ENCODE data around the gene TARS2. TPM values are rescaled to one million over a fixed set of nuclear protein-coding genes. Genes with fewer than 3 reads are reported as not detected.

Gene TARS2
- total RNA-seq, 1 donor from 2014 or later = 32.2 TPM

GRCh38 chr1:150466964-150467363, 20.3 kb upstream of the TARS2 start:
- Histone ChIP-seq H3K27me3 (ENCODE audit: low read depth) (no peaks in the 10 kb centered on the region), H3K27ac (replicated peaks) (no peak overlapping the region), H3K4me1 (peaks cover 25% of the 10 kb centered on the region), H3K36me3 (peaks cover 68% of the 10 kb centered on the region), H3K9me3 (replicated peaks) (no peaks in the 10 kb centered on the region), H3K4me3 (no peak overlapping the region)
- intact Hi-C loops (cut with micrococcal nuclease) = no loop called here
- TF ChIP-seq CTCF (IDR thresholded peaks at IDR 0.05; ENCODE audit: borderline replicate concordance) = no peak
- DNase-seq = no peak

- TF ChIP-seq CTCF (IDR thresholded peaks at IDR 0.05; ENCODE audit: borderline replicate concordance) = no peak
- H3K9me3 ChIP-seq (replicated peaks) = no peaks in the 10 kb centered on the region
- peaks cover 69% of the 10 kb centered on the region for H3K36me3 ChIP-seq
- intact Hi-C loops (cut with micrococcal nuclease) = no loop called here
- no peaks in the 10 kb centered on the region for H3K27me3 ChIP-seq (ENCODE audit: low read depth)
- no peak overlapping the region for H3K4me3 ChIP-seq
- no peak for DNase-seq
- H3K4me1 ChIP-seq = peaks cover 43% of the 10 kb centered on the region
- H3K27ac ChIP-seq (replicated peaks) = peak overlapping the region; percentile 58
These were observed 17.9 kb upstream of the TARS2 start for GRCh38 chr1:150469291-150469690.

GRCh38 chr1:150472601-150473200, 14.5 kb upstream of the TARS2 start:
- intact Hi-C loops (cut with micrococcal nuclease) = loop anchor here (10.0 kb wide), 1 partner anchor 52 kb away; no protein-coding TSS in a partner anchor
- H3K4me1 ChIP-seq = peaks cover 73% of the 10 kb centered on the region
- H3K27ac ChIP-seq (replicated peaks) = peak overlapping the region; percentile 80
- peaks cover 39% of the 10 kb centered on the region for H3K36me3 ChIP-seq
- H3K9me3 ChIP-seq (replicated peaks) = no peaks in the 10 kb centered on the region
- DNase-seq = no peak
- TF ChIP-seq CTCF (IDR thresholded peaks at IDR 0.05; ENCODE audit: borderline replicate concordance) = no peak
- H3K27me3 ChIP-seq (ENCODE audit: low read depth) = no peaks in the 10 kb centered on the region
- H3K4me3 ChIP-seq = no peak overlapping the region

GRCh38 chr1:150473659-150474058, 13.6 kb upstream of the TARS2 start:
- no peaks in the 10 kb centered on the region for H3K27me3 ChIP-seq (ENCODE audit: low read depth)
- no peak overlapping the region for H3K4me3 ChIP-seq
- H3K4me1 ChIP-seq = peaks cover 83% of the 10 kb centered on the region
- no peak for TF ChIP-seq CTCF (IDR thresholded peaks at IDR 0.05; ENCODE audit: borderline replicate concordance)
- intact Hi-C loops (cut with micrococcal nuclease) = loop anchor here (10.0 kb wide), 1 partner anchor 51 kb away; no protein-coding TSS in a partner anchor
- H3K27ac ChIP-seq (replicated peaks) = peak overlapping the region; percentile 80
- no peak for DNase-seq
- H3K36me3 ChIP-seq = peaks cover 30% of the 10 kb centered on the region
- no peaks in the 10 kb centered on the region for H3K9me3 ChIP-seq (replicated peaks)

GRCh38 chr1:150474869-150475268, 12.3 kb upstream of the TARS2 start:
- peak overlapping the region; percentile 80 for H3K27ac ChIP-seq (replicated peaks)
- H3K9me3 ChIP-seq (replicated peaks) = no peaks in the 10 kb centered on the region
- no peak for TF ChIP-seq CTCF (IDR thresholded peaks at IDR 0.05; ENCODE audit: borderline replicate concordance)
- no peaks in the 10 kb centered on the region for H3K27me3 ChIP-seq (ENCODE audit: low read depth)
- H3K36me3 ChIP-seq = peaks cover 30% of the 10 kb centered on the region
- intact Hi-C loops (cut with micrococcal nuclease) = loop anchor here (10.0 kb wide), 1 partner anchor 50 kb away; no protein-coding TSS in a partner anchor
- H3K4me1 ChIP-seq = peaks cover 75% of the 10 kb centered on the region
- H3K4me3 ChIP-seq = no peak overlapping the region
- no peak for DNase-seq

Measured in left ventricle myocardium inferior (tissue), 1 donor.